OCI-LY7 (cell line): Measurements from ENCODE around the gene TESK1. TPM values are rescaled to one million over a fixed set of nuclear protein-coding genes. Genes with fewer than 3 reads are reported as not detected.
A peak's percentile ranks its signal among the peaks of the same experiment; 100 is the strongest.

ENCODE experiments used
- BruUV-seq: library from RNA; stranded (reverse); fragments of 400-500 nt; replicated peaks from 2 replicates; lab custom pipeline; 2021; lab: Mats Ljungman, UMichigan
- CTCF ChIA-PET: fragments of 300-600 bp; sonication (Branson Sonifier 250); formaldehyde crosslinking; loops from one replicate; lab custom pipeline; 2022; ENCODE audit warnings: antibody characterized with exemption; ENCODE audit not compliant: unreplicated experiment; lab: Charles Lee
- POLR2A ChIA-PET: fragments of 300-600 bp; sonication (Branson Sonifier 250); formaldehyde crosslinking; loops from one replicate; lab custom pipeline; 2022; ENCODE audit warnings: antibody characterized with exemption; lab: Charles Lee
- DNase-seq: peaks from one replicate; pipeline ENCODE4 v3.0.0-alpha.2; 2015; ENCODE audit warnings: low spot score
- H2AFZ ChIP-seq: fragments of 200-600 bp; sonication (generic), shearing (Covaris generic); 2 replicates; pipeline ENCODE4 v1.6.1; 2014; ENCODE audit warnings: mild to moderate bottlenecking, antibody characterized with exemption, low read length, moderate library complexity
- H3K27ac ChIP-seq: fragments of 200-600 bp; sonication (generic); 2 replicates; pipeline ENCODE4 v1.5.1; 2014; ENCODE audit warnings: mixed run types, low read depth, mild to moderate bottlenecking, moderate library complexity, low read length, inconsistent platforms; ENCODE audit not compliant: poor library complexity, severe bottlenecking
- H3K36me3 ChIP-seq: fragments of 200-600 bp; sonication (generic); 2 replicates; pipeline ENCODE4 v1.6.1; 2014; ENCODE audit warnings: mild to moderate bottlenecking, antibody characterized with exemption, low read length, moderate library complexity, mixed read lengths; ENCODE audit not compliant: insufficient read depth
- H3K4me1 ChIP-seq: fragments of 200-600 bp; sonication (generic); 2 replicates; pipeline ENCODE4 v1.5.1; 2014; ENCODE audit warnings: mild to moderate bottlenecking, low read length; ENCODE audit not compliant: insufficient read depth, poor library complexity, severe bottlenecking
- H3K4me2 ChIP-seq: fragments of 200-600 bp; sonication (generic); 2 replicates; pipeline ENCODE4 v1.6.1; 2014; ENCODE audit warnings: mild to moderate bottlenecking, low read length
- H3K4me3 ChIP-seq: fragments of 200-600 bp; sonication (generic); 2 replicates; pipeline ENCODE4 v1.5.1; 2014; ENCODE audit warnings: mild to moderate bottlenecking, low read depth, low read length; ENCODE audit not compliant: poor library complexity, severe bottlenecking
- H3K79me2 ChIP-seq: fragments of 200-600 bp; sonication (generic); 2 replicates; pipeline ENCODE4 v1.6.1; 2016; ENCODE audit warnings: low read depth, mild to moderate bottlenecking, low read length, moderate library complexity, mixed read lengths; ENCODE audit not compliant: insufficient read depth
- H3K9me2 ChIP-seq: fragments of 200-600 bp; sonication (generic); 2 replicates; pipeline ENCODE4 v1.6.1; 2016; ENCODE audit warnings: mild to moderate bottlenecking, low read length, mixed read lengths; ENCODE audit not compliant: insufficient read depth
- H3K9me3 ChIP-seq: fragments of 200-600 bp; sonication (generic); 2 replicates; pipeline ENCODE4 v1.6.1; 2014; ENCODE audit warnings: mild to moderate bottlenecking, mixed run types, low read length, mixed read lengths
- H4K20me1 ChIP-seq: fragments of 200-600 bp; sonication (generic); 2 replicates; pipeline ENCODE4 v1.6.1; 2014; ENCODE audit warnings: mild to moderate bottlenecking, antibody characterized with exemption, low read length, moderate library complexity, mixed read lengths; ENCODE audit not compliant: insufficient read depth
- CTCF ChIP-seq: fragments of 200-600 bp; sonication (generic); conservative IDR thresholded peaks from 2 replicates; pipeline ENCODE4 v1.5.1; 2014; ENCODE audit warnings: mild to moderate bottlenecking, antibody characterized with exemption, low read length, moderate library complexity, mixed read lengths
- EZH2phosphoT487 ChIP-seq: fragments of 200-600 bp; sonication (generic); IDR thresholded peaks from 2 replicates; pipeline ENCODE4 v1.6.1; 2018; ENCODE audit warnings: low read depth, borderline replicate concordance, mild to moderate bottlenecking, mixed run types, antibody characterized with exemption, low read length, moderate library complexity, mixed read lengths
- intact Hi-C: fragments of 100-400 bp; cut with micrococcal nuclease; formaldehyde crosslinking; loops from one replicate; pipeline ENCODE4 v1.10.0; 2022; ENCODE audit not compliant: unreplicated experiment
- total RNA-seq, 2 experiments: library from RNA; depleted of rRNA in 1 of 2; stranded (reverse); fragments of >200 nt in 1 of 2; shearing (Covaris generic) in 1 of 2; gene quantifications; 2 replicates each; pipeline ENCODE4 v1.2.3, GENCODE V29; 2014 to 2022

Gene TESK1
- total RNA-seq, 2 experiments from 2014 or later, result 15.0 to 42.2 TPM

GRCh38 chr9:35568196-35568595 is 36.9 kb upstream of the TESK1 start:
- TF ChIP-seq EZH2phosphoT487, result no peak
- peak; percentile 49 for TF ChIP-seq CTCF
- Histone ChIP-seq H3K4me1 (peaks cover 22% of the 10 kb centered on the region), H4K20me1 (no peaks in the 10 kb centered on the region), H3K27ac (no peak overlapping the region), H3K9me3 (no peaks in the 10 kb centered on the region), H3K36me3 (no peaks in the 10 kb centered on the region), H3K4me2 (no peak overlapping the region), H3K79me2 (no peaks in the 10 kb centered on the region), H2AFZ (no peak overlapping the region), H3K9me2 (no peaks in the 10 kb centered on the region), H3K4me3 (no peak overlapping the region)
- no TSS peak for BruUV-seq
- DNase-seq, result no peak
- intact Hi-C loops, result no loop called here
- ChIA-PET POLR2A (interaction anchor here (1.1 to 1.2 kb wide), 2 partner anchors 10 to 96 kb away, joined by 3 to 4 read pairs; partner anchors contain the start of gene ARHGEF39), CTCF (no interaction called here)

- H3K36me3 ChIP-seq, result no peaks in the 10 kb centered on the region
- H2AFZ ChIP-seq, result peak overlapping the region; percentile 54; the same call in 1 of the 2 replicates
- H3K27ac ChIP-seq, result peak overlapping the region; percentile 4
- no peaks in the 10 kb centered on the region for H4K20me1 ChIP-seq
- no peaks in the 10 kb centered on the region for H3K79me2 ChIP-seq
- H3K4me2 ChIP-seq, result peak overlapping the region; percentile 48
- intact Hi-C loops, result no loop called here
- no TSS peak for BruUV-seq
- no peaks in the 10 kb centered on the region for H3K9me3 ChIP-seq
- H3K4me1 ChIP-seq, result peaks cover 22% of the 10 kb centered on the region
- peak; percentile 41 for DNase-seq
- no peaks in the 10 kb centered on the region for H3K9me2 ChIP-seq
- CTCF ChIA-PET, result no interaction called here
- peak overlapping the region; percentile 2 for H3K4me3 ChIP-seq
- TF ChIP-seq EZH2phosphoT487 (no peak), CTCF (no peak)
- POLR2A ChIA-PET, result interaction anchor here (0.6 to 1.2 kb wide), 8 partner anchors 9 to 934 kb away, joined by 3 to 6 read pairs (median 4); partner anchors contain the start of gene ARHGEF39
Observed at GRCh38 chr9:35569206-35569605, 35.9 kb upstream of the TESK1 start.

- no peaks in the 10 kb centered on the region for H3K9me3 ChIP-seq
- intact Hi-C loops, result no loop called here
- H4K20me1 ChIP-seq, result no peaks in the 10 kb centered on the region
- H3K27ac ChIP-seq, result no peak overlapping the region
- no peaks in the 10 kb centered on the region for H3K79me2 ChIP-seq
- no peaks in the 10 kb centered on the region for H3K9me2 ChIP-seq
- DNase-seq, result peak; percentile 41
- H3K36me3 ChIP-seq, result no peaks in the 10 kb centered on the region
- H3K4me2 ChIP-seq, result 0 out of 2 replicates have a peak overlapping the region, but pooled peaks have one; percentile 9
- H3K4me3 ChIP-seq, result no peak overlapping the region
- ChIA-PET POLR2A (interaction anchor here (0.6 kb wide), 1 partner anchor 18 kb away, joined by 3 read pairs; no protein-coding TSS in a partner anchor), CTCF (interaction anchor here (0.6 kb wide), 1 partner anchor 33 kb away, joined by 3 read pairs; no protein-coding TSS in a partner anchor)
- TF ChIP-seq EZH2phosphoT487 (no peak), CTCF (no peak)
- H2AFZ ChIP-seq, result peak overlapping the region; percentile 48; the same call in 1 of the 2 replicates
- peaks cover 22% of the 10 kb centered on the region for H3K4me1 ChIP-seq
- no TSS peak for BruUV-seq
Observed at GRCh38 chr9:35570709-35571504, 34.2 kb upstream of the TESK1 start.
